NCI-H345 (cell line): ENCODE results near the gene RNF220.

Source experiments
- DNase-seq: peaks from one replicate; lab custom pipeline; 2025; lab: John Stamatoyannopoulos, UW

Gene RNF220

DNA sequence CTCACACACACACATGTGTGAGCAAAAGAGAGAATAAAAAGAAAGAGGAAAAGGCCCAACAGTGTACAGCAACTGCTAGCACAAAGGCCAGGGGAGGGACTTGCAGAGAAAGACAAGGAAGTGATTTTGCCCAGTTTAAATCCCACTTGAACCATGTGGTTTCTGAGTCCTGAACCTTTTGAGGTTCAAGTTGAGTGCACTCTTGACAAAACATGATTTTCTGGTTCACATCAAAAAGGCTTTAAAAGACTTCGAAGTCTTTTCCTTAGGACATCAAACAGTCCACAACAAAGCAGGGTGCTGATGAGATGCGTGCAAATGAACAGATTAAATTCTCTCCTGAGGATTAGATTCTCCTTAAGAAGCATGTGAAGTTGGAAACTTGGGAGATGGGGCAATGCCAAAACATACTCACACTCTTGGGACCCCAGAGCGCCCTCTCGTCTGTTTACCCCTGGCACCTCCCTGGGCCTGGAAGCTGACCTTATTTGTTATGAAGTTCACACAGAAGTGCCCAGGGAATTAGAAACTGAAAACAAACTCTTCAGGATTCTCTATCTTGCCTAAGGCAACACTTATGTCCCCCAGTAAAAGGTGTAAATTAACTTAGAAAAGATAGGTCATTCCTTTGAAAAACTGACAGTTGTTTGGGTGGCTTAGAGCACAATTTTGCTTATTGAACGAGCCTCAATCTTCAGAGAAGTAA is 31.5 kb downstream of the RNF220 start:
- no peak for DNase-seq

DNA sequence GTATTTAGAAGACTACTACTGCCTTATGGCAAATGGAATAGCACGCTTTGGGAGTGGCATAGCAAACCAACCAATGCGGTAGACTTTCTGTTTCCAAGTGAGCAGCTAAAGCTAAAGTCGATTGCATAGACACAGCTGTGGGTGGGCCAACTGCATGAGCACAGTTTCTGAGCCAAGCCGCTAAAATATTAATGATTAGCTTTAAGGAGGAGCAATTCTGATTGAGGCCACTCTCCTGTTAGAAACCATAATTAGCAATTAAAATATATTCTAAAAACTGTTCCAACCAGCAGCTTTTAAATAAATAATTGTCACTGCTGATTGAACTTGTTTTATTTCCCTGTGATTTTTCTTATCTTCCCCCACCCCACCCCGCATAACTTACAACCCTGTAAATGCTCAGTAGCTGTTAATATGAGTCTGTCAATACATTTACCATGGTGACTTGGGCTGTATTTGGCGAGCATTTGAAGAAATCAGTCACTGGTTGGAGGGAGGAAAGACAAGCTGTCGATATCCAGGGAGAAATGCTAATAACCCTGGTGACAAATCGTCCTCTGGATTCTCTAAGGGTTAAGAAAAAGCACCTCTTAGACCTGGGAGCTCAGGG is 32.2 kb downstream of the RNF220 start:
- no peak for DNase-seq

DNA sequence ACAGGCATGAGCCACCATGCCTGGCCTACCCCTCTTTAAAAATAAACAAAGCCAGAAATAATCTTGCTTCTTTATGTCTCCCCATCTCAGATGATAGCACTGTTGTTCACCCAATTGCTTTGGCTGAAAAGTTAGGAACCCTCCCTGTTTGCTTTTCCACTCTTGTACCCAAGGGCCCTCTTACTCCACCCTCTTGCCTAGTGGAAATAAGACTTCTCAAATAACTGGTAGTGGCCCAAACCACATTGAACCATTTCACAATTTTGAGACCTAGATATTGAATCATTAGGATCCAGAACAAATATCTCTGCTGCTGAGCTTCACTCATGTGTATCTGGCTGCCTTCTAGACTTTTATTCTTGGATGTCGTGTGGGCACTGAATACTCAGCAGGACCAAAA is 37.7 kb downstream of the RNF220 start:
- no peak for DNase-seq

DNA sequence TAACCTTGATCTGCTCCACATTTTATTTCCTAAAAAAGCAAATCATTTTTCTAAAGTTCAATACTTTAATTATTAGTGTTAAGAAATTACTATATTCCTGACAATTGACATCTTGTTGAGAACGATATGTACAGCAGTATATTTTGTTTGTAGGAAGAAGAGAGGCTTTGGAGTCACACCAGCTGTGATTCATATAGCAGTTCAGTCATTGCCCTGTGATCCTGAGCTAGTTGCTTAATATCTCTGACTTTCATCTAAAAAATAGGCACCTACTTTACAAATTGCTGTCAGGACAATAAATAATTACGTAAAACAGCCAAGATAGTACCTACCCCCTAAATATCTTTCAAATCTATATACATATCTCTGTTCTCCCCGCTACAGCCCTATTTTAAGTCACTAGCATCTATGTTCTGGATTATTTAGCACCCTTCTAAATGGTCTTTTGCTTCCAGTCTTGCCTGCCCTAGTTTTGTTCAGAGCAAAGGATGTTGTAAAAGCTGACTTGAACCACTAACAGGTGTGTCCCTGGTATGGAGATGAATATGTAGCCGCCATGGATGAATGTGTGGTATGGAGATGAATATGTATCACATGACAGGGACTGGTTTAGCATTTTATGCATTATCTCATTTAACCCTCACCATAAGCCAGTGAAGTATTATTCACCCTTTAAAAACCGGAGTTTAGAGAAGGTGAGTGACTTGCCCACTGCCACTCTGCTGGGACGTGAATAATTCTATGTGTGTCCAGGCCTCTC is 42.2 kb downstream of the RNF220 start:
- no peak for DNase-seq

DNA sequence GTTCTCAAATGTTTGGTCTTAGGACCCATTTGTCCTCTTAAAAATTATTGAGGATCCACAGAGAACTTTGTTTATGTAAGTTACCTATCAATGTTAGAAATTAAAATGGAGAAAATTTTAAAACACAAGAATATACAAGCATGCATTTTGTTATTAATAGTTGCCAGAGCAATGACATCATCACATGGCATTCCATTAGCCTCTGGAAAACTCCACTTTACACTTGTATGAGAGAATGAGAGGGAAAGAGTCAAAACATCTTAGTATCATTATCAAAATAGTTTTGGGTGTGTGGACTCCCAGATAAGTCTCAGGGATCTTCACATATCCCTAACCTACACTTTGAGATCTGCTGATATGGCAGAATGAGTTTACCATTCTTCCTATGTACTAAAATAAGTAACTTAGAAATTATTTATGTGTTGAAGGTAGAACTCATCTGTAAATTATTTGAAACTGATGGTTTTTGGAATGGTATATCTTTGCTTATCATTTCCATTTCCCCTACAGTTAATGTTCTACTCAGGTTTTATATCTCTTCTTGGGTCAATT is 48.8 kb downstream of the RNF220 start:
- no peak for DNase-seq

DNA sequence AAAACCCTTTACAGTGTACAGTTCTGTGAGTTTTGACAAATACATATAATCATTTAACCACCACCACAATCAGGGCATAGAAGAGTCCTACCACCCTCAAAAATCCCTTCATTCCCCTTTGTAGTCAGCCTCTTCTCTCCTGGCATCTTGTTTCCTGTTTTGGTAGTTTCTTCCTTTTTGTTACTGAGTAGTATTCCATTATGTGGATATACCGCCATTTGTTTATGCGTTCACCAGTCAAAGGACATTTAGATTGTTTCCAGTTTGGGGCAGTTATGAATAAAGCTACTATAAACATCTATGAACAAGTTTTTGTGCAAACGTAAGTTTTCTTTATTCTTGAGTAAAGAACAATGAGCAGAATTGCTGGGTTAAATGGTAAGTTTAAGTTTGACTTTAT is 49.6 kb downstream of the RNF220 start:
- DNase-seq = no peak

DNA sequence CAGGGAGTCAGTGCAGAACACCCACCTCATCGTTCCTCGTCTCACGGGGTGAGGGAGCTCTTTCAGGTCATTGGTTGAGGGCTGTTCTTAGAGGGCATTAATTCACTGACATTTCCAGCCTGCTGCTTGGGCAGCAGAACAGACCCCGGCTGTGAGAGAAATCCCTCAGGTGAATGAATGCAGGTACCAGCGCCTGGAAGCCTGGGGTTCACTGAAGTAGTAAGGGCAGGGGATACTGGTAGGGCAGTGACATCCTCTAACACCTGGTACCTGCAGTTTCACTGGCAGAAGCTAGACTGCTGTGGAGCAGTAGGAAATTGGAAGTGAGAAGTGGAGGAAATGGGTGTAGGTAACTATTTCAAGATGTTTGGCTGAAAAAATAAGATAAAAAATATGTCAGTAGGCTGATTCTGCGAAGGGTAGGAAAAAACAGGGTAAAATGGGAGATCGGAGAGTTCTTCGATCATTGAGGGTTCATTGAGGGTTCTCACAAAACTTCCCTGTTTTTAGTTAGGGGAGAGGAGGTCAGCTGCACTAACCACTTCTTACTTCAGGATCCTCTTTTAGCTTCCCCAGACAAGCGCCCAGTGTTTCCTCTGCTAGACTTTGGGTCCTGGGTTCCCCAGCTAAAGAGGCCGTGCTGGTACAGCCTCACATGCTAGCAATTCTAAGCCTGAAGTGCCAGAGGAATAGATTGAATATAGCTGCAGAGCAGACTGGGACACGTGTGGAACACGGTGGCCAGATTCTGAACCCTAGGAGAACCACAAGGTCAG is 55.2 kb downstream of the RNF220 start:
- no peak for DNase-seq

DNA sequence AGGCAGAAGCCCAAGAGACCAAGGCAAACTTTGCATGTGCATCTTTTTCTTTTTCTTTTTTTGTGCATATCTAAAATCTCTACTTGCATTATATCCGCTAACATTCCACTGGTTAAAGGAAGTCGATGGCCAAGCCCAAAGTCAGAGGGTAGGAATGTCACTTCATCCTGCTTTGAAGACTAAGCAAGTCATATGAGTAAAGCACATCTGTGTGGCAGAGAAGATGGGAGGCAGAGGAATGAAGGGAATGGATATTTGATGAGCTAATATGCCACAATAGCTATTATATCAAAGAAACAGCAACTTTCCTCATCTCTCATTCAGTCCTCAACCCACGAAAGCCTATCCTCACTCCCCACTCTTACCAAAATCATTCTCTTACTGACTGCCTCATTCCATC is 59.3 kb downstream of the RNF220 start:
- no peak for DNase-seq

DNA sequence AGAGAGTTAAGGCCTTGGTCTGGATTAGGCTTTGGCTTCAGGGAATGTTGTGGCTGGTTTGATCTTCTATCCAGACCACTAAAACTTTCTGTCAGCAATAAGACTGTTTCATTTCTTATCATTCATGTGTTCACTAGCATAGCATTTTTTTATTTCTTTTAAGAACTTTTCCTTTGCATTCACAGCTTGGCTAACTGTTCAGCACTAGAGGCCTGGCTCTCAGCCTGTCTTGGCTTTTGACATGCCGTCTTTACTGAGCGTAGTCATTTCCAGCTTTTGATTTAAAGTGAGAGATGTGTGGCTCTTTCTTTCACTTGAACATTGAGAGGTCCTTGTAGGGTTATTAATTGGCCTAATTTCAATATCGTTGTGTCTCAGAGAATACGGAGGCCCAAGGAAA is 62.5 kb downstream of the RNF220 start:
- no peak for DNase-seq

DNA sequence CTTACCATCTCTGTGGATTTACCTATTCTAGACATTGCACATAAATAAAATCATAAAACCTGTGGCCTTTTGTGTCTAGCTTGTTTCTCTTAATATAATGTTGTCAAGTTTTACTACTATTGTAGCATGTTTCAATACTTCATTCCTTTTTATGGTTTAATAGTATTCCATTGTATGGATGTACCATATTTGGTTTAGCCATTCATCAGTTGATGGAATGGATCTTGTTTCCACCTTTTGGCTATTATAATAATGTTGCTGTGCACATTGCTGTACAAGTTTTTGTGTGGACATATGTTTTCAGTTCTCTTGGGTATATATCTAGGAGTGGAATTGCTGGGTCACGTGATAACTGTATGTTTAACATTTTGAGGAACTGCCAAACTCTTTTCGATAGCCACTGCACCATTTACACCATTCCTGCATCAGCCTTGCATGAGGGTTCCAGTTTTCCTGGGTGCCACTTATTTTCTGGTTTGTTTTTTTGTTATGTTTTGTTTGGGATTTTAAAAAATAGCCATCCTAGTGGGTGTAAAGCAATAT is 66.9 kb downstream of the RNF220 start:
- DNase-seq = no peak

DNA sequence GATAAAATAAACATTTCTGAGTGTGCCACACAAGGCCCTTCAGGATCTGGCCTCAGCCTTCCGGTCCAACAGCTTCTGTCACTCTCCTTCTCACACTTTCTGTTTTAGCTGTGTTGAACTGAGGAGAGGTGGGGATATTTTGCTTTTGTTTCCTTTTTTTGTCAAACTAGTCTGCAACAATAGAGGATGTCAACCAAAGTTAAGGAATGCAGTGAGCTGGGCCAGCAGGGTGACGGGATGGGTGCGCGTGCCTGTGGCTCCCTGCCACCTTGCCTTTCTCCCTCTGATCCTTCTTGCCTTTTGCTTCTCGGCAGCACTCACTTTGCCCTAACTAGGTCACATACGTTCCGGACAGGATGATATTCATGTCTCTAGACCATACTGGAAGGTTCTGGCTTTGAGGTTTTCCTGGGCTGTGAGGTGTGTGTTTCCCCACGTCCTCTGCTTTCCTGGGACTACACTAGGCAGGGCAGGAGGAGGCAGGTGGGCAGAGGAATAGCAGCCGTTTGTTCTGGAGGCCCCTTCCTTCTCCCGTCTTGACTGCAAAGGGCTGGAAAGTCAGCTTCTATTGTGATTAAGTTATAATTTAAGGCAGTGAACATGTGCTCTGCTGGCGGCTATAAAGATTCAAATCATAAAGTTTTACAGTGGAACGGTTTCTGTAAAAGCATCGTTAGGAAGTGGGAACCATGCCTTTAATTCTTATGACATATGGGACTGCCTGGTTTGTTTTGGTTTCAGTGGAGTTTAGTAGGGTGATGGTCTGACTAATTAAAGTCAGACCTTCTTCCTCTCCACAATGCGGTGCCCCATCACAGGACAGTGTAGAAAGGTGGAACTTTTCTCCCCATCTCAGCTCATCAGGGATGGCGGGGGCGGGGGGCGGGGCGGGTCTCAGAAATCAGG is 67.8 kb downstream of the RNF220 start:
- DNase-seq = no peak

DNA sequence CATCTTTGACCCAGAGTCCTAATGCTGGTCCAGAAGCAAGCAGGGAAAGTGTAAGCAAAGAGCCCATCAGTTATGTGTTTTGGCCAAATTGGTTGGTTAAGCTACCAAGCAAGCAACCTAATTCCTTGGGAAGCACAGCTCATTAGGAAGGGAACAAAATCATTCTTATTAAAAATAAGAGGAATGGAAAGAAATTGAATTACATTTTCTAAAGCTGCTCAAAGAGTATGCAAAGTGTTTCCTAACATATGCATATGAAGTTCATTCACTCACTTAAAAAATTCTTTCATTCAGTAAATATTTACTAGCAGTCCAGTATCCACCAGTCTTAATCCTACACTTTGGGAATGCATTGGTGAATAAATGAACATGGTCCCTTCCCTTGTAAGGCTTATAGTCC is 71.8 kb downstream of the RNF220 start:
- no peak for DNase-seq

DNA sequence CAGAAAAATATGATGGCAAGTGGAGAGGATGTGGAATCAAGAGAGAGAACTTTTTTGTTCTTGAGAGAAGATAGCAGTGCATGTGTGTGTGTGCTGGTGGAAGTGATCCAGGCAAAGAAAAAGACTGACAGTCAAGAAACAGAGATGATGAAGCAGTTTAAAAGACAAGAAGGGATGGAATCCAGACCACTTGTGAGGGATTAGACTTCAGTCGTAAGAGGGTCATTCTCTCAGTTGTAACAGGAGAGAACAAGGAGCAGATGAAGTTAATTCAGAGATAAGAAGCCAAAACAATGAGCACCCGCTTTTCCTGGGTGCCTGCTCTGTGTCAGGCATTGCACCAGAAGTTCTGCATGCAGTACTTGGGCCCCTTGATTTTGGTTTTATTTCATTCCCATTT is 76.6 kb downstream of the RNF220 start:
- no peak for DNase-seq

DNA sequence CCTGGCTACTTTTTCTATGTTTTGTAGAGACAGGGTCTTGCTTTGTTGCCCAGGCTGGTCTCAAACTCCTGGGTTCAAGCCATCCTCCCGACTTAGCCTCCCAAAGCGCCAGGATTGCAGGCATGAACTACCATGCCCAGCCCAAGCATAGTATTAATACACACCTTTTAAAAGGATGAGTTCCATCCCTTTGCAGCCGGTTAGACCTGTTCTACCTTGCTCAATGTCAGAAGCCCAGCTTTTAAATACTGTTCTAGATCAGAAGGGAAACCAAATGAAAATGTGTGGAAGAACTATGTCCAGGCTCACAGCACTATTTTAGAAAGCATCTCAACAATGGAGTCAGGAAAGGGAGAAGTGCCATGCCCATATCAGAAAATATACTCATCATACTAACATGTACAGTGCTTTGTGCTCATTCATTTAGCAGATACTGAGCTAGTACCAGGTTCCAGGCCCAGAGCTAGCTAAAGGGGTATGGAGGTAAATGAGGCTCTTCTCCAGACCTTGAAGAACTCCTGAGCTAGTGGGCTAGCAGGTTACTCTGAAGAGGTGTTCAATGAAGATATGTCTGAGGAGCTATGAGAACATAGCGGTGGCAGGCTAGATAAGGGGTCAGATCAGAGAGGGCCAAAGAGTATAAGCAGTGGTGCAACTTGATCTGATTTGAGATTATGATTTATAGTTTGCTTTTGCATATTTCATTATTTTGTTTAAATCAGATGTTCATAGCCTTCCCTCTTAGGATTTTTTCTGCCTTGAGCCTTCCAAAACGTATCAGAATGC is 78.2 kb downstream of the RNF220 start:
- DNase-seq = no peak

DNA sequence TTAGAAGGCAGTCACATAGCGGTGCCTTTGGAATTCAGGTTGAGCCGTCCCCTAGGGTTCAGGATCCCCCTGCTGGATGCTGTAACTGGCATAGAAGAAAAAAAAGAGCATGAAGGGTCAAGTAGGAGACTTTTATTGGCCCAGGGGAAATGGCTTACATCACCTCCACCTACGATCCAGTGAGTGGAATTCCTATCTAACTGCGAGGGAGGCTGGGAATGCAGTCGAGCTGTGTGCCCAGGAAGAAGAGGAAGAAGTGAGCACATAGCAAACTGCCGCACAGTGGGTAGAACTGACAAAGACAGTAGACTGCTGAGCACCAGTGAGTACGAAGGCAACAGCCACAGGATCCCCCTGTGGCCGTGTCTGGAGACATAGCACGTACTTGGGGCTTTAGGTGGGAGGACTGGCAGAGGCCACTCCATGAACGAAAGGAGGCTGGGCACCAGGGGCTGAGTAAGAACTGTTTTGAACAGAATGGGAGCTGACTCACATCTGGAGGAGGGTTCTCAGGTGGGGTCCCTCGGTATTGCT is 79.2 kb downstream of the RNF220 start:
- DNase-seq = no peak

DNA sequence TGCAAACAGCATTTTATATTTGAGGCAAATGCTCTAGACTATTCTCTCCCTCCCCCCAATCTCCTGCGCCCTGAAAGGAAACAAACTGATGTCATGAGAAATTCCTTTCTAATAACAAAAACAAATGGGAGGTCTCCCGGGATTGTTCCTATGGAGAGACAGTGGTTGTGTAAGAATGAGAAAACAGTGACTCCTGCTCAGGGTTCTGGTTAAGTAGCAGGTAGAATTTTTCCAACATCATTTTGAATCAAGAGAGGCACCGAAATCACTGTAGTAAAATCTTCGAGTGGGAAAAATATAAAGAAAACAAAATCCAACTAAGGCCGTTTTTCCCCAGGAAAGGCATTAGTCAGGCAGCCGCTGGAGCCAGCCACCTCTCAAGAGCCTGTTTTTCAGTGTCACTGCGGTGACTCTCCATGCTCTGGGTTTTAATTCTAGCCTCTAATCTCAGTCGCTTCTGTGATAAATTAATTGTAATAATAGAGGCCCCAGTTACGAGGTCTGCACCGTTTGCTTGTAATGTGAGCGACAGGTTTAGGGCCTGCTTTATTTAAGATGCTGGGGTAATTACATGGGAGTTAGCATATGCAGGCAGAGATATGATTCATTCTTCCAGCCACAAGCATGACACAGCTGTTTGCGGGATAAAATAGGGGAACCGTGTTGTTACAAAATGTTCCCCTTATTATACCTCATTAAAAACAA is 80.3 kb downstream of the RNF220 start:
- no peak for DNase-seq

DNA sequence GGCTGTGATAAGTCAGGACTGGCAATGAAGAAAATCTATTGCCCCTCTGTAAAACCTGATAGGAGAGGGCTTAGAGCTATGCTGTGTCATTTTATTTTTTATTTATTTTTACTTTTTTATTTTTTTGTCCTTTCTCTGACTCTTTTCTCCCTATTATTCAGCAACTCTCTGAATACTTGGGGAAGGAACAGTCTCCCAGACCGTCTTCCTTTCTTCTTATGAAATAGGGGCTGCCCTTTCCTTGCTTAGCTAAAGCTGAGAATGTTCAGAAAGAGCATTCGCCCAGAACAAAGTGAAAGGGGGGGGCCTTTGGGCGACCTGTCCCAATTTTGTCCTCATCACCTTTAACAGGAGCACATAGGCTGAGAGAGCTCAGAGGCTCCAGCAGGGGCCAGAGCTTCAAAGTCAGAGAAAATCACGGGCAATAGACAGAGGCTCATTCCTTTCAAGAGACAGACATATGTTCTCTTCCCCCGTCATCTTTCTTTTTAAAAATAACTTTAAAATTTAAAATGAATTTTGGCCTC is 80.9 kb downstream of the RNF220 start:
- DNase-seq = no peak

DNA sequence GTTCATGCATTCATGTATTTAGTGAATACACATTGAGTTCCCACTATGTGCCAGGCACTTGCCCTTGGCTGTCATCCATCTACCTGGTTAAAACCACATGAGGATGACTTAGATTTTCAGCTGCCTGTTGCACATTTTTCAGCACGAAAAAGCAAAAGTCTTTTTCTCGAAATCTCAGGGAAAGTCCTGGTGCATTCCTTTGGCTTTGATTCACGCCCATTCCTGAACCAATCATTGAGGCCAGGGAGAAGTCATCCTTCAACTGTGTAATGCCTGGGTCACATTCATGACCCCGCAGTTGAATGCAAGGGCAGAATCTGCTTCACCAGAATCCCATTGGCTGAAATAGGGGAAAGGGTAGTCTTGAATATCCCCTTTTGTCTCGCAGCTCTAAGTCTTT is 84.4 kb downstream of the RNF220 start:
- no peak for DNase-seq
